GM19351 (cell line): Measurements from ENCODE around the gene ARID3C.

Experiments used
- ATAC-seq: cut with Tn5 transposase; IDR thresholded peaks from one replicate; pipeline ENCODE4 v1.9.1; 2021; ENCODE audit warnings: mild to moderate bottlenecking, moderate library complexity; ENCODE audit not compliant: unreplicated experiment

Gene ARID3C

DNA sequence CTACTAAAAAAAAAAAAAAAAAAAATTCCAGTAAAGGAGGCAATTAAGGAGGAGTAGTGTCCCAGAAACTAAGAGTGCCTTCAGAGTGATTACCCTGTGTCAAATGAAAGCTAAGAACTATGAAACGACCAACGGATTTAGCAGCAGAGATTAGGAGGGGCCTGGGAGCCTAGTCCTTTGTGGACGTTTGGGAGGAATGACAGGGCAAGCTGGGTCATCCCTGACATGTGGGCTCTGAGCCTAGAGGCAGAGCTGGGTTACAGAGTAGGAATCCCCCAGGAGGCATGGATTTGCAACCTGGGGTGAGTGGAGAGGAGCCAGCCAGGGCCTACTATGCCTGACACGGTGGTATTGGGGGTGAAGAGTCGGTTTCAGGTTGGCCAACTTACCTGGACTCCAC, 4.3 kb upstream of the ARID3C start:
- no peak for ATAC-seq

GRCh38 chr9:34630402-34631154, 1.7 kb upstream of the ARID3C start:
- no peak for ATAC-seq

DNA sequence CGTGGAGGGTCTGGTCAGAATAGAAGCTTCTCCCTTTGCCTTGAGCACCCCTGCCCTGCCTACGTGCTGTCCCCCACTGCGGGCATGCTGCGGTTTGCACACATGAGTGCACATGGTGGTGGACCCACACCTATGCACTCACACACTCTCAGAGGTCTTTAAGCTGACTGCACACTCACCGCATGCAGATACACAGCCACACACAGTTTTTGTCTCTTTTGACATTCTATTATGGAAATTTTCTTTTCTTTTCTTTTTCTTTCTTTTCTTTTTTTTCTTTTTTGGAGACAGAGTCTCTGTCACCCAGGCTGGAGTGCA, 584 bp upstream of the ARID3C start:
- ATAC-seq, result no peak

GRCh38 chr9:34627716-34628655, 880 bp downstream of the ARID3C start:
- no peak for ATAC-seq

DNA sequence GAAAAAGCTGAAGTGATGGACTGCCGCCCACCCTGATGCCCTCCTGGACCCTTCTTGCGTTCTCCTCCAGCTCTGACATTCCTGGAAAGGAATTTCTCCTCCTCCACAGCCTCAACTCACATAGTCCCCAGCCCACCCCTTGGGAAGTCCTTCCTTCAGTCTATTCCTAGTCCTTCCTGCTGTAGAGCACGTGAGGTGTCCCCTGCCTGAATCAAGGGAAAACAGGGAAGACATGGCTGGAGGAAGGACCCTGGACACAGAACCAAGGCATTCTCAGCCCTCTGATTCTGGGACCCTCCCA, 3.7 kb downstream of the ARID3C start:
- no peak for ATAC-seq

- no peak for ATAC-seq
These were observed 4.2 kb downstream of the ARID3C start for GRCh38 chr9:34624475-34625185.

DNA sequence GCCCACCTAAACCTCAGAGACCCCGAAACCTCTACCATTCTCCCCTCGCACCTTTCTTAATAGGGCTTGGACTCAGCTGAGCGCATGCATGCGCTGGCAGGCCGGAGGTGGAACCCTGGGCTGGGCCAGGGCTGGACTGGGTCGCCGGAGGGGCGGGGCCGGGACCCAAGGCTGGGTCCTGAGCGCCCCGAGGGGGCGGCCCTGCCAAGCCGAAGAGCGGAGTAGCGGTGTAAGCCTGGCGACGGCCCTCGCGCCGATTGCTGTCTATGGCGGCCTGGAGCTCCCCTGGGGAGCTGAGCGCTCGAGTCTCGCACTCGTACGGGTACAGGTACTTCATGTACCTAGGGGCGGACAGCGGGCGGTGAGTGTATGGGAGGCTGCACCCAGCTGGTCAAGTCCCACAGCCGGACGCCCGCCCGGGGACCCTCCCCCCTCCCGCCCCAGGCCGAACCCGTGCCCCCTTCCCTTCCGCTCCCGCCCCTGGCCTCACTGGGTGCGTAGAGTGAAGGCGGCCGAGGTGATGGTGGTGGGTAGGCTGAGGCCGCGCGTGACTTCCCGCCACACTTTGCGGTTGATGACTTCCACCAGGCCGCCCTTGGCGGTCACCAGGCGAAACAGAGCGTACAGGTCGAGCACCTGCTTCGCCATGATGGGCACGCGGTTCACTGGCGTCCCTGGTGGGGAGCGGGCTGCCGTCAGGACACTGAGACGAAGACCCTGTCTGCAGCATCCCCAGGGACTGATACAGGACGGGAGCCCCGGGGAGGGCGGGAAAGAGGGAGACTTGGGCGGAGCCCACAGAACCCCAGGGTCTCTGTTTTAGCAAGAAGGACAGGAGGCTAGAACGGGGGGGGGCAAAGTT, 5.3 kb downstream of the ARID3C start:
- no peak for ATAC-seq

DNA sequence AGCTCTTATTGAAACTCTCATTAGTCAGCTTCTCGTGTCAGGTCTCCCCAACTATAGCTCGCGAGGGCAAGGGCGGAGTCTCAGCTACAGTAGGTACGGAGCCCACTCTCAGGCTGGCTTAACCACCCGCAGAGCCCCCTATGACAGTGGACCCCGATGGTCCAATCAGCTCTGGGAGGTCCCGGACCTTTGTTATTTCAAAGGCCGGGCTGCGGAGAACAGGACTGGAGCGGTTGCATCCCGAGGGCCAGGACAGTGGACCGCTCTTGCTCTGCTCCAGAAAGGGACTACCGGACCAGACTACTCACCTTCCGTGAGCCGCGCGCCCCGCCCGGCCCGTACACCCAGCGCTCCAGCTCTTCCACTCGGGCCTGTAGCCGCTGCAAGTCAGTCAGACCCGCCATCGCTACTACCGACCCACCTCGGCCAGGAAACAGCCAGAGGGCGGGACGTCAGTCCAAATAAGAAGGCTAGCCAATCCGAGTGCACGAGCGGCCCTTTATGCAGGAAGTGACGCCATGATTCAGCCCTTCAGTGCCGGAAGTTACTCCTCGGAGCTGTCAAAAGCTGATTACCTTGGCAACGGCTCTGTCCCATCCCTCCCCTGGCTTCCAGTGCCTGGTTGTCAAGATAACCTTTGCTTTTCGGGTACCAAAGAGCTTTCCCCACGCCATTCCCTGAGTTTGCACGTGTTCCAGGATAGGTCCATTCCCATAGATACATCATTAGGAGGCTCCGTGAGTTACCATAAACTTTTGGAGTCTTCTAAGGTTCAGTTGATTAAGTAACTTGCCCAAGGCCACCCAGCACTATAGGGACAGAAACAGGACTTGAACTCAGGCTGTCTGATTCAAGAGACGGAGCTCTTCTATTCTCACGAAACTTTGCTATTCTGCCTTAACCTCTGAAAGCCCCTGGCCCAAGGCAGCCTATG, 8.5 kb downstream of the ARID3C start, which contains the start of gene DCTN3:
Gene DCTN3 (minus strand): TSS at position 435 of the 934 bp plus-strand sequence. CDS start 31 bp downstream, at position 404.
- peak; percentile 100 for ATAC-seq

DNA sequence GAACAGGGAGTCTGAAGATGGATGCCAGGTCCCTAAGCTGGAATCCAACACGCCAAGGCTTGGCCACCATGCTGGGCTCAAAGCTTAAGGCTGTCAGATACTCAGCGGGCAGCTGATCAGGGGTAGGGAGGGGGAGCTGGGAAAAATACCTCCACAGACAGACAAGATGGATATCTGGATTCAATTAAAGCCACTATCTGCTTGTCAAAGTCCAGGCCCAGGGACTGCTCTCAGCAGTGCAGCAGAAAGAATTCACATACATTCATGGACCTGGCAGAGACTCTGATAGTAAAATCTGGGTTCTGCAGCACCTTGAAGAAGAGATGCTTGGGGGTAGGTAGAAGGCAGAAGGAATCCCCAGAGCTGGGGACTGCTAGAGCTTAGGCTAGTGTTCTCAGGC, 13.7 kb downstream of the ARID3C start:
- ATAC-seq, result no peak

- peak; percentile 48 for ATAC-seq
These were observed 16.0 kb downstream of the ARID3C start for GRCh38 chr9:34612788-34613390.

DNA sequence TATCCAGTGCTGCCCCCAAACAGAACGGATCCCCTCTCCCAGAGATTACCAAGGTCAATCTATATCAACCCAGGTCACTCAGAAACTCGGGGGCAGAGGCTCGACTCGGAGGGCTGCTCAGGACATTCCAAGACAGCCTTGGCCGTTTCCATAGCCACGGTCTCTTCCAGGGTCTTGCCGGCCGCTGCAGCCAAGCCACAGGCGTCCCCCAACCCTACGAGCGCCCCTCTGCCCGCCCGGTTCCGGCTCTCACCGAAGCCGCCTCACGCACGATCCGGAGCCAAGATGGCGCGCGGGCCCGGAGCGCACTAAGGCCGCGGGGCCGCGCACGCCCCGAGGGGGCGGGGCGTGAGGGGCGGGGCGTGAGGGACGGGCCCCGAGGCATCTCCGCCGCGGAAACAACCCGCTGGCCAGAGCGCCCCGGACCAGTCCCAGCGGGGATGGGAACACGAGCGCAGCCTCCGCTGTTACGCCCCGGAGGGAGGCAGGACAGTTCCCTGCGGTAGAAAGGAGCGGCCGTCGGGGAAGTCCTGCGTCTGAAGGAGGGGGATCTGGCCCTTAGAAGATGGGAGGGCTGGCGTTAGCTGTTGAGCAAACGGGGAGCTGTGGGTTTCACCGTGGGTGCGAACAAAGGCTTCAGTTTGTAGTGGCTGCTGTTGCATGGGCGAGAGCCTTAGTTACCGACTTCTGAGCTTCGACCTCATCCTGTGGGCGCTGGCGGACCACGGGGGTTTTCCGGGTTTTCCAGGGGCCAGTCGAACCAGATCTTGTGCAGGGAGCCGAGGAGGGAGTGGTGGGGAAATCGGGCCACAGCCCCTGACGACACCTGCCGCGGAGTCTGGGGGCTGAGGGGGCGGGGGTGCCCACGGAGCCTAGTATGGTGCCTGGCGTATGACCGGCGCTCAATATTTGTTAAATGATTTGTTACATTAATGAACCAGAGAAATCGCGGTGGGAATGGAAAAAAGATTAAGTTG, 16.8 kb downstream of the ARID3C start, which contains the start of gene RPP25L:
Gene RPP25L (minus strand): TSS at position 287 of the 977 bp plus-strand sequence. CDS start 801 bp downstream, outside the sequence.
- peak; percentile 85 for ATAC-seq

DNA sequence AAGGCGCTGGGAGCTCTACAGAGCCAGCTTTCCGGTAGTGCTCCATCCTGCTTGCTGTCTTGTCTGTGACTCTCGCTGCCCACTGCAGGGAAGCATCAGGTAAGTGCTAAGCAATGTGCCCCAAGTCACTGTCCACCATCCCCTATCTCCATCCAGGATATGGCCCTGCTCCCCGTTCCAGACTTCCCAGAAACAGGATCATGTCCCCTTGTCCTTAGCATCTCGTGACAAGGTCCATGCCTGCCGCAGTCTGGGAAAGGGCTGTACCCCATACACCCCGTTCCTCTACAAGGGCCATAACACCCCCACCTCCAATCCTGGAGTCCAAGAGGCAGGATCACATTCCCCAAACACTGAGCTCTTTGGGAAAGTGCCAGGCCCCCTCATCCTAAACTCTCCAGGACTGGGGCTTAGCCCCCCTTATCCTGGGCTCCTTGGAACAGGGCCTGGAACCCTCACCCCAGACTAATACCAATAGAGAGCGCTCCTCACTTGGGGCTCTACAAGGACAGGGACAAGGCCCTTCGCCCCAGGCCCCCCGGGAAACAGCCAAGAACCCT, 17.5 kb downstream of the ARID3C start:
- peak; percentile 16 for ATAC-seq

GRCh38 chr9:34610434-34611206, 18.2 kb downstream of the ARID3C start:
- ATAC-seq, result no peak

GRCh38 chr9:34607331-34607730, 21.5 kb downstream of the ARID3C start:
- no peak for ATAC-seq

DNA sequence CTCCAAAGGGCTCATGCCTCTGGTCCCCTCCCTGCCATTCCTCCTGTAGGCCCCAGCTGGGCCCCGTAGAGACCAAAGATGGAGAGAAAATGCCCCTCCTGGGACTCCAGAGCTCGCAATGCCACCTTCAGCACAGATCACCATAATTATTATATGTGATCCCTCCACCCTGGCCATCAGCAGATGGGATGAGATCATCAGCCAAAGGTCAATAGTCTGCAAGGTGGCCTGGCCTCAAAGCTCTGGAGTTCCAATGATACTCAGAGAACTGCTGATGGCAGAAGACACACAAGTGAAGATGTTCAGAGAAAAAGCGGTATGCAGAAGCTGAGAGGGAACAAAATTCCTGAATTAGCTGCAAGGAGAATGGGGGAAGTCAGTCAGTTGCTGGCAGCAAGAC, 22.0 kb downstream of the ARID3C start:
- ATAC-seq, result no peak

DNA sequence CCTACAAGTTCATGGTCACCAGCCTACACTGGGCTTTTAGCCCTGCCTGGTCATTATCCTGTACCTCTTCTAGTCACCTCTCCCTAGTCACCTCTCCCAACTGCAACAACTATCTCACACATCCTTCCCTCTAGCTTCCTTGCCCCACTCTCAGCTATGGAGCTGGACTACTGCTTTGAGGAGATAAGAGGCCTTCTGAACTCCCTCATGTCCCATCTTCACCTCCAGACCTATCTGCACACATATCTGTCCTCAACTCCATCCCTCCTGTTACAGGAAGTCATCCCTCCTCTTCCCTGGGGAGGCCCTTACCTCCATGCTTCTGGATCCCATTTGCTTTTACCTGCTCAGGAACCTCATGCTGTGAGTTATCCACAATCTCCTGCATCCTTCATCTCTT, 22.7 kb downstream of the ARID3C start:
- ATAC-seq, result no peak
